ENCODE data around the gene CSNK2A1. TPM values are rescaled to one million over a fixed set of nuclear protein-coding genes. Genes with fewer than 3 reads are reported as not detected.

CSNK2A1 gene
- total and polyA plus RNA-seq, 2 experiments from 2014 or later: 85.1 to 244 TPM

- peaks cover 6% of the 10 kb centered on the region for H3F3A ChIP-seq (replicated peaks; ENCODE audit: low read depth)
- no peaks in the 10 kb centered on the region for H3K4me1 Mint-ChIP-seq
- DNase-seq (ENCODE audit: low spot score): no peak
- H3K36me3 Mint-ChIP-seq (ENCODE audit: low read depth): peaks cover 94% of the 10 kb centered on the region
- no peak overlapping the region for H3K27ac Mint-ChIP-seq
- H3K27ac ChIP-seq (ENCODE audit: low read depth): no peak overlapping the region
- H3K36me3 ChIP-seq (ENCODE audit: insufficient read depth): peaks cover 82% of the 10 kb centered on the region
- H3K27me3 ChIP-seq (ENCODE audit: insufficient read depth): no peaks in the 10 kb centered on the region
- no peaks in the 10 kb centered on the region for H3K4me1 ChIP-seq (ENCODE audit: insufficient read depth)
- H2AFZ ChIP-seq: no peak overlapping the region
- H3K27me3 Mint-ChIP-seq (ENCODE audit: insufficient read depth, low read depth, poor library complexity): peaks cover 3% of the 10 kb centered on the region
- ATAC-seq: no peak
- H4K20me1 ChIP-seq (replicated peaks; ENCODE audit: insufficient read depth): peaks cover 38% of the 10 kb centered on the region
- TF ChIP-seq JUNB (IDR thresholded peaks at IDR 0.05; ENCODE audit: unreplicated experiment) (no peak), NANOG (IDR thresholded peaks at IDR 0.05; ENCODE audit: borderline replicate concordance) (no peak), ETS1 (IDR thresholded peaks at IDR 0.05) (no peak), ZNF114 (CRISPR knock-in tag; IDR thresholded peaks at IDR 0.05) (no peak), POLR2AphosphoS5 (IDR thresholded peaks at IDR 0.05; ENCODE audit: low read depth) (no peak), EZH2phosphoT487 (IDR thresholded peaks at IDR 0.05; ENCODE audit: unreplicated experiment) (no peak)
- H3K9me2 ChIP-seq (ENCODE audit: insufficient read depth): no peaks in the 10 kb centered on the region
- H3K4me3 Mint-ChIP-seq: no peak overlapping the region
- no peak overlapping the region for H3K4me2 ChIP-seq
- H3K79me2 ChIP-seq (replicated peaks; ENCODE audit: insufficient read depth): no peaks in the 10 kb centered on the region
- no peak overlapping the region for H3K4me3 ChIP-seq
- H3K9me3 Mint-ChIP-seq: no peaks in the 10 kb centered on the region
These were observed 55.9 kb downstream of the CSNK2A1 start for GRCh38 chr20:487655-488054.

GRCh38 chr20:483815-484644, 59.6 kb downstream of the CSNK2A1 start:
- H3K36me3 ChIP-seq (ENCODE audit: insufficient read depth): peaks cover 69% of the 10 kb centered on the region
- Mint-ChIP-seq H3K9me3 (no peaks in the 10 kb centered on the region), H3K4me3 (no peak overlapping the region), H3K36me3 (ENCODE audit: low read depth) (peaks cover 81% of the 10 kb centered on the region), H3K27ac (no peak overlapping the region), H3K4me1 (no peaks in the 10 kb centered on the region), H3K27me3 (ENCODE audit: insufficient read depth, low read depth, poor library complexity) (peaks cover 3% of the 10 kb centered on the region)
- H3K27ac ChIP-seq (ENCODE audit: low read depth): no peak overlapping the region
- no peak overlapping the region for H3K4me3 ChIP-seq
- H3F3A ChIP-seq (replicated peaks; ENCODE audit: low read depth): peaks cover 19% of the 10 kb centered on the region
- no peaks in the 10 kb centered on the region for H3K9me2 ChIP-seq (ENCODE audit: insufficient read depth)
- no peak overlapping the region for H3K4me2 ChIP-seq
- no peak for TF ChIP-seq ZNF331 (CRISPR knock-in tag; IDR thresholded peaks at IDR 0.05; ENCODE audit: low read depth)
- TF ChIP-seq, protein P1, sequence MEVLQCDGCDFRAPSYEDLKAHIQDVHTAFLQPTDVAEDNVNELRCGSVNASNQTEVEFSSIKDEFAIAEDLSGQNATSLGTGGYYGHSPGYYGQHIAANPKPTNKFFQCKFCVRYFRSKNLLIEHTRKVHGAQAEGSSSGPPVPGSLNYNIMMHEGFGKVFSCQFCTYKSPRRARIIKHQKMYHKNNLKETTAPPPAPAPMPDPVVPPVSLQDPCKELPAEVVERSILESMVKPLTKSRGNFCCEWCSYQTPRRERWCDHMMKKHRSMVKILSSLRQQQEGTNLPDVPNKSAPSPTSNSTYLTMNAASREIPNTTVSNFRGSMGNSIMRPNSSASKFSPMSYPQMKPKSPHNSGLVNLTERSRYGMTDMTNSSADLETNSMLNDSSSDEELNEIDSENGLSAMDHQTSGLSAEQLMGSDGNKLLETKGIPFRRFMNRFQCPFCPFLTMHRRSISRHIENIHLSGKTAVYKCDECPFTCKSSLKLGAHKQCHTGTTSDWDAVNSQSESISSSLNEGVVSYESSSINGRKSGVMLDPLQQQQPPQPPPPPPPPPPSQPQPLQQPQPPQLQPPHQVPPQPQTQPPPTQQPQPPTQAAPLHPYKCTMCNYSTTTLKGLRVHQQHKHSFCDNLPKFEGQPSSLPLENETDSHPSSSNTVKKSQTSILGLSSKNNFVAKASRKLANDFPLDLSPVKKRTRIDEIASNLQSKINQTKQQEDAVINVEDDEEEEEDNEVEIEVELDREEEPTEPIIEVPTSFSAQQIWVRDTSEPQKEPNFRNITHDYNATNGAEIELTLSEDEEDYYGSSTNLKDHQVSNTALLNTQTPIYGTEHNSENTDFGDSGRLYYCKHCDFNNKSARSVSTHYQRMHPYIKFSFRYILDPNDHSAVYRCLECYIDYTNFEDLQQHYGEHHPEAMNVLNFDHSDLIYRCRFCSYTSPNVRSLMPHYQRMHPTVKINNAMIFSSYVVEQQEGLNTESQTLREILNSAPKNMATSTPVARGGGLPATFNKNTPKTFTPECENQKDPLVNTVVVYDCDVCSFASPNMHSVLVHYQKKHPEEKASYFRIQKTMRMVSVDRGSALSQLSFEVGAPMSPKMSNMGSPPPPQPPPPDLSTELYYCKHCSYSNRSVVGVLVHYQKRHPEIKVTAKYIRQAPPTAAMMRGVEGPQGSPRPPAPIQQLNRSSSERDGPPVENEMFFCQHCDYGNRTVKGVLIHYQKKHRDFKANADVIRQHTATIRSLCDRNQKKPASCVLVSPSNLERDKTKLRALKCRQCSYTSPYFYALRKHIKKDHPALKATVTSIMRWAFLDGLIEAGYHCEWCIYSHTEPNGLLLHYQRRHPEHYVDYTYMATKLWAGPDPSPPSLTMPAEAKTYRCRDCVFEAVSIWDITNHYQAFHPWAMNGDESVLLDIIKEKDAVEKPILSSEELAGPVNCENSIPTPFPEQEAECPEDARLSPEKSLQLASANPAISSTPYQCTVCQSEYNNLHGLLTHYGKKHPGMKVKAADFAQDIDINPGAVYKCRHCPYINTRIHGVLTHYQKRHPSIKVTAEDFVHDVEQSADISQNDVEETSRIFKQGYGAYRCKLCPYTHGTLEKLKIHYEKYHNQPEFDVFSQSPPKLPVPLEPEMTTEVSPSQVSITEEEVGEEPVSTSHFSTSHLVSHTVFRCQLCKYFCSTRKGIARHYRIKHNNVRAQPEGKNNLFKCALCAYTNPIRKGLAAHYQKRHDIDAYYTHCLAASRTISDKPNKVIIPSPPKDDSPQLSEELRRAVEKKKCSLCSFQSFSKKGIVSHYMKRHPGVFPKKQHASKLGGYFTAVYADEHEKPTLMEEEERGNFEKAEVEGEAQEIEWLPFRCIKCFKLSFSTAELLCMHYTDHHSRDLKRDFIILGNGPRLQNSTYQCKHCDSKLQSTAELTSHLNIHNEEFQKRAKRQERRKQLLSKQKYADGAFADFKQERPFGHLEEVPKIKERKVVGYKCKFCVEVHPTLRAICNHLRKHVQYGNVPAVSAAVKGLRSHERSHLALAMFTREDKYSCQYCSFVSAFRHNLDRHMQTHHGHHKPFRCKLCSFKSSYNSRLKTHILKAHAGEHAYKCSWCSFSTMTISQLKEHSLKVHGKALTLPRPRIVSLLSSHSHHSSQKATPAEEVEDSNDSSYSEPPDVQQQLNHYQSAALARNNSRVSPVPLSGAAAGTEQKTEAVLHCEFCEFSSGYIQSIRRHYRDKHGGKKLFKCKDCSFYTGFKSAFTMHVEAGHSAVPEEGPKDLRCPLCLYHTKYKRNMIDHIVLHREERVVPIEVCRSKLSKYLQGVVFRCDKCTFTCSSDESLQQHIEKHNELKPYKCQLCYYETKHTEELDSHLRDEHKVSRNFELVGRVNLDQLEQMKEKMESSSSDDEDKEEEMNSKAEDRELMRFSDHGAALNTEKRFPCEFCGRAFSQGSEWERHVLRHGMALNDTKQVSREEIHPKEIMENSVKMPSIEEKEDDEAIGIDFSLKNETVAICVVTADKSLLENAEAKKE (CRISPR knock-in tag; IDR thresholded peaks at IDR 0.05): no peak
- no peak for TF ChIP-seq JUNB (IDR thresholded peaks at IDR 0.05; ENCODE audit: unreplicated experiment)
- H3K27me3 ChIP-seq (ENCODE audit: insufficient read depth): no peaks in the 10 kb centered on the region
- no peak for ATAC-seq
- H3K79me2 ChIP-seq (replicated peaks; ENCODE audit: insufficient read depth): no peaks in the 10 kb centered on the region
- peaks cover 54% of the 10 kb centered on the region for H4K20me1 ChIP-seq (replicated peaks; ENCODE audit: insufficient read depth)
- DNase-seq (ENCODE audit: low spot score): no peak
- H2AFZ ChIP-seq: no peak overlapping the region
- H3K4me1 ChIP-seq (ENCODE audit: insufficient read depth): no peaks in the 10 kb centered on the region
